GM19328 (cell line): ENCODE data around the gene HMGCS1.
"Not testable (repeated sequence)": the region's sequence is repeated elsewhere in the genome, so short reads cannot be mapped to it uniquely, and the experiment has no call there.

Experiments
- ATAC-seq: cut with Tn5 transposase; IDR thresholded peaks from one replicate; pipeline ENCODE4 v1.9.1; 2021; ENCODE audit warnings: mild to moderate bottlenecking, moderate library complexity; ENCODE audit not compliant: unreplicated experiment

The HMGCS1 gene

GRCh38 chr5:43313854-43314457 lies 744 bp upstream of the HMGCS1 start:
- no peak for ATAC-seq

GRCh38 chr5:43312699-43313034 lies 545 bp downstream of the HMGCS1 start:
- peak; percentile 1 for ATAC-seq

GRCh38 chr5:43312076-43312661 lies 1.0 kb downstream of the HMGCS1 start:
- ATAC-seq = no peak

GRCh38 chr5:43309637-43310036 lies 3.6 kb downstream of the HMGCS1 start:
- ATAC-seq = no peak

GRCh38 chr5:43309122-43309521 lies 4.1 kb downstream of the HMGCS1 start:
- no peak for ATAC-seq

GRCh38 chr5:43306954-43307353 lies 6.3 kb downstream of the HMGCS1 start:
- ATAC-seq = not testable (repeated sequence)

GRCh38 chr5:43305948-43306565 lies 7.2 kb downstream of the HMGCS1 start:
- peak; percentile 60 for ATAC-seq

- no peak for ATAC-seq
Measured at GRCh38 chr5:43304525-43304924, 8.7 kb downstream of the HMGCS1 start.

GRCh38 chr5:43303242-43303641 lies 10.0 kb downstream of the HMGCS1 start:
- no peak for ATAC-seq

GRCh38 chr5:43302481-43302880 lies 10.7 kb downstream of the HMGCS1 start:
- ATAC-seq = no peak

GRCh38 chr5:43301653-43302091 lies 11.5 kb downstream of the HMGCS1 start:
- no peak for ATAC-seq

- ATAC-seq = no peak
Measured at GRCh38 chr5:43300112-43300511, 13.1 kb downstream of the HMGCS1 start.

GRCh38 chr5:43298443-43298842 lies 14.8 kb downstream of the HMGCS1 start:
- no peak for ATAC-seq

GRCh38 chr5:43296835-43297234 lies 16.4 kb downstream of the HMGCS1 start:
- ATAC-seq = no peak

GRCh38 chr5:43295202-43295601 lies 18.0 kb downstream of the HMGCS1 start:
- no peak for ATAC-seq

- ATAC-seq = no peak
Measured at GRCh38 chr5:43294226-43294625, 19.0 kb downstream of the HMGCS1 start.

GRCh38 chr5:43290726-43291125 lies 22.5 kb downstream of the HMGCS1 start:
- ATAC-seq = no peak

GRCh38 chr5:43288269-43288831 lies 24.9 kb downstream of the HMGCS1 start:
- no peak for ATAC-seq

GRCh38 chr5:43287493-43287892 lies 25.7 kb downstream of the HMGCS1 start:
- ATAC-seq = no peak

GRCh38 chr5:43286623-43287022 lies 26.6 kb downstream of the HMGCS1 start:
- no peak for ATAC-seq

- no peak for ATAC-seq
Measured at GRCh38 chr5:43281840-43282658, 31.2 kb downstream of the HMGCS1 start.
